DND-41 (cell line): ENCODE data around the gene RRP15.

Experiments used
- ATAC-seq: fragments of 200-7000 bp; cut with Tn5 transposase; 3 replicates; pipeline ENCODE4 v1.9.1; 2021; ENCODE audit warnings: low read depth; ENCODE audit not compliant: insufficient read depth
- DNase-seq: peaks from one replicate; pipeline ENCODE4 v3.0.0-alpha.2; 2020
- H2AFZ ChIP-seq: 2 replicates; pipeline ENCODE4 v1.6.0; 2012; ENCODE audit warnings: low read depth, low read length
- H3K27ac ChIP-seq: 2 replicates; pipeline ENCODE4 v1.5.1; 2012; ENCODE audit warnings: low read length, inconsistent platforms
- H3K27me3 ChIP-seq: fragments of 200-600 bp; sonication (generic); 2 replicates; pipeline ENCODE4 v1.6.0; 2012; ENCODE audit warnings: low read length, mild to moderate bottlenecking, inconsistent platforms; ENCODE audit not compliant: insufficient read depth, poor library complexity
- H3K36me3 ChIP-seq: 2 replicates; pipeline ENCODE4 v1.5.1; 2012; ENCODE audit warnings: low read length, inconsistent platforms; ENCODE audit not compliant: insufficient read depth
- H3K4me1 ChIP-seq: 2 replicates; pipeline ENCODE4 v1.5.1; 2012; ENCODE audit warnings: mild to moderate bottlenecking, low read length; ENCODE audit not compliant: insufficient read depth
- H3K4me2 ChIP-seq: 2 replicates; pipeline ENCODE4 v1.6.0; 2012; ENCODE audit warnings: mild to moderate bottlenecking, moderate library complexity, low read length, inconsistent platforms; ENCODE audit not compliant: insufficient read depth
- H3K4me3 ChIP-seq, 2 experiments: fragments of 200-600 bp in 1 of 2; shearing (Covaris generic) in 1 of 2; 2 replicates each; pipeline ENCODE4 v1.5.1; 2012 to 2016; ENCODE audit warnings: inconsistent platforms in 2 of 2, low read length in 2 of 2, mild to moderate bottlenecking in 2 of 2, low read depth in 1 of 2, moderate library complexity in 1 of 2
- H3K79me2 ChIP-seq: 2 replicates; pipeline ENCODE4 v1.6.0; 2012; ENCODE audit warnings: low read length, inconsistent platforms; ENCODE audit not compliant: insufficient read depth
- H3K9ac ChIP-seq: 2 replicates; pipeline ENCODE4 v1.6.0; 2012; ENCODE audit warnings: low read depth, mild to moderate bottlenecking, inconsistent platforms, low read length, moderate library complexity
- H3K9me3 ChIP-seq: 2 replicates; pipeline ENCODE4 v1.5.1; 2012; ENCODE audit warnings: low read length, moderate library complexity, mild to moderate bottlenecking, inconsistent platforms; ENCODE audit not compliant: insufficient read depth, severe bottlenecking
- H4K20me1 ChIP-seq: 2 replicates; pipeline ENCODE4 v1.6.0; 2012; ENCODE audit warnings: low read length; ENCODE audit not compliant: insufficient read depth
- EZH2 ChIP-seq: IDR thresholded peaks from 3 replicates; pipeline ENCODE4 v1.6.1; 2012; ENCODE audit warnings: borderline replicate concordance, low read depth, mild to moderate bottlenecking, moderate library complexity, low read length, inconsistent platforms; ENCODE audit not compliant: severe bottlenecking
- TF ChIP-seq, protein P1 (sequence below): IDR thresholded peaks from 2 replicates; pipeline ENCODE4 v1.5.1; 2012; ENCODE audit warnings: borderline replicate concordance, low read length, moderate library complexity, mild to moderate bottlenecking; ENCODE audit not compliant: poor library complexity, severe bottlenecking; ENCODE audit errors: extremely low read depth

The RRP15 gene

DNA sequence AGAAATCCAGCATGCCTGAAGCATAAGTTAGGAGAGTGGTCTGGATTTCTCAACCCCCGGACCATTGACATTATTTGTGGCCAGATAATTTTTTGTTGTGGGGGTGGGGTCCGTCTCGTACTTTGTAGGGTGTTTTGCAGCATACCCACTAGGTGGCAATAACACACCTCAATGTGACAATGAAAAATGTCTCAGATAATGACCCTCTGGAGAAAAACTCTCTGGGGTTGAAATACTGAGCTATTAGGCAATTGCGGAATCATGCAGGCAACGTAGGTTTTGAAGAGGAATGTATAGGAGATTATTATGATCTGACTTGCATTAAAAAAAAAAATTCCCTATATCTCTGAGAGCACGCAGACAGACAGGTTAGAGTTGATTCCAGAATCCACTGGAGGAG lies 25.3 kb upstream of the RRP15 start:
- Histone ChIP-seq H4K20me1 (no peaks in the 10 kb centered on the region), H3K79me2 (no peaks in the 10 kb centered on the region), H3K9me3 (no peaks in the 10 kb centered on the region), H3K4me3 (no peak overlapping the region), H3K36me3 (no peaks in the 10 kb centered on the region), H3K27me3 (no peaks in the 10 kb centered on the region), H2AFZ (no peak overlapping the region), H3K9ac (no peak overlapping the region), H3K4me1 (no peaks in the 10 kb centered on the region), H3K27ac (no peak overlapping the region), H3K4me2 (no peak overlapping the region)
- DNase-seq (no peak), ATAC-seq (peak; percentile 58; the same call in 1 of the 3 replicates)
- TF ChIP-seq, protein P1, sequence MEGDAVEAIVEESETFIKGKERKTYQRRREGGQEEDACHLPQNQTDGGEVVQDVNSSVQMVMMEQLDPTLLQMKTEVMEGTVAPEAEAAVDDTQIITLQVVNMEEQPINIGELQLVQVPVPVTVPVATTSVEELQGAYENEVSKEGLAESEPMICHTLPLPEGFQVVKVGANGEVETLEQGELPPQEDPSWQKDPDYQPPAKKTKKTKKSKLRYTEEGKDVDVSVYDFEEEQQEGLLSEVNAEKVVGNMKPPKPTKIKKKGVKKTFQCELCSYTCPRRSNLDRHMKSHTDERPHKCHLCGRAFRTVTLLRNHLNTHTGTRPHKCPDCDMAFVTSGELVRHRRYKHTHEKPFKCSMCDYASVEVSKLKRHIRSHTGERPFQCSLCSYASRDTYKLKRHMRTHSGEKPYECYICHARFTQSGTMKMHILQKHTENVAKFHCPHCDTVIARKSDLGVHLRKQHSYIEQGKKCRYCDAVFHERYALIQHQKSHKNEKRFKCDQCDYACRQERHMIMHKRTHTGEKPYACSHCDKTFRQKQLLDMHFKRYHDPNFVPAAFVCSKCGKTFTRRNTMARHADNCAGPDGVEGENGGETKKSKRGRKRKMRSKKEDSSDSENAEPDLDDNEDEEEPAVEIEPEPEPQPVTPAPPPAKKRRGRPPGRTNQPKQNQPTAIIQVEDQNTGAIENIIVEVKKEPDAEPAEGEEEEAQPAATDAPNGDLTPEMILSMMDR = peak; percentile 39
- TF ChIP-seq EZH2 = no peak

DNA sequence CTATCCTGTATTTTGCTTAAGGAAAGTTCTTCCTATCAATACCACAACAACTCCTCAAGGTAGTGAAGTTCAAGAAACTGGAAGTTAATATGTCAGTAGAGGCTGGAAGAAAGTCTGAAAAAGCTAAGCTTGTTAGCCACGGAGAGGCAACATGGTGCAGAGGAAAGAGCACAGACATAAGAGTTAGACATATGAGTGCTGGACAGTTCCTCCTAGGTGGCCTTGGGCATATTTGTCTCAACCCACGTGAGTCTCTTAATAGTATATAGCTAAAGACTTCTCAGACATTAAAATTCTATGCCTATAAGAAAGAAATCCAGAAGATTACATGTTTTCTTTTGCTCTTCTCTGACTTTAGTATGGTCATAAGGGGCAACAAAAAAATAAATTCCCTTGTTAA lies 22.8 kb upstream of the RRP15 start:
- Histone ChIP-seq H3K27ac (no peak overlapping the region), H4K20me1 (no peaks in the 10 kb centered on the region), H3K9me3 (no peaks in the 10 kb centered on the region), H3K27me3 (no peaks in the 10 kb centered on the region), H3K4me3 (no peak overlapping the region), H3K4me2 (no peak overlapping the region), H3K9ac (no peak overlapping the region), H3K4me1 (no peaks in the 10 kb centered on the region), H3K36me3 (no peaks in the 10 kb centered on the region), H3K79me2 (no peaks in the 10 kb centered on the region), H2AFZ (no peak overlapping the region)
- DNase-seq = no peak
- TF ChIP-seq, protein P1 = no peak
- no peak for TF ChIP-seq EZH2
- no peak for ATAC-seq

DNA sequence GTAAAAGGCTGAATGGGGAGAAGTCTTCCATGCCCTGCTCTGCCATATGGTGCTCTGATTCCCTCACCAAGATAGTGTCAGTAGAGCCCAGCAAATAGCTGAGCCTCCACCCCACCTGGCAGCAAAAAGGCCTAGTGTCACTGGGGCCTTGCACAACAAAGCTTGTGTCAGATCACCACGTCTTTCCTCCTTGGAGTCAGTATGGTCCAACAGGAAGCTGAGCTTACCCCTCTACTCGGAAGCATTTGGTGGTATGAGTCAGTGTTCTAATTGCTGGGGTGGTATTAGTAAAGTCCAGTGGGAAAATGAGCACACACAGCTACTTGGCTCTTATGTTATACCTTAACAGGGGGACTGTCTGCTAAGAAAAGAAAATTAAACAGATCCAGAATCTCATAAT lies 18.7 kb upstream of the RRP15 start:
- H3K27ac ChIP-seq = no peak overlapping the region
- no peak overlapping the region for H3K9ac ChIP-seq
- H3K4me3 ChIP-seq = no peak overlapping the region
- no peaks in the 10 kb centered on the region for H3K79me2 ChIP-seq
- no peaks in the 10 kb centered on the region for H4K20me1 ChIP-seq
- no peak overlapping the region for H2AFZ ChIP-seq
- ATAC-seq (no peak), DNase-seq (no peak)
- H3K27me3 ChIP-seq = no peaks in the 10 kb centered on the region
- H3K9me3 ChIP-seq = no peaks in the 10 kb centered on the region
- no peak overlapping the region for H3K4me2 ChIP-seq
- no peaks in the 10 kb centered on the region for H3K4me1 ChIP-seq
- no peaks in the 10 kb centered on the region for H3K36me3 ChIP-seq
- TF ChIP-seq, protein P1 = no peak

DNA sequence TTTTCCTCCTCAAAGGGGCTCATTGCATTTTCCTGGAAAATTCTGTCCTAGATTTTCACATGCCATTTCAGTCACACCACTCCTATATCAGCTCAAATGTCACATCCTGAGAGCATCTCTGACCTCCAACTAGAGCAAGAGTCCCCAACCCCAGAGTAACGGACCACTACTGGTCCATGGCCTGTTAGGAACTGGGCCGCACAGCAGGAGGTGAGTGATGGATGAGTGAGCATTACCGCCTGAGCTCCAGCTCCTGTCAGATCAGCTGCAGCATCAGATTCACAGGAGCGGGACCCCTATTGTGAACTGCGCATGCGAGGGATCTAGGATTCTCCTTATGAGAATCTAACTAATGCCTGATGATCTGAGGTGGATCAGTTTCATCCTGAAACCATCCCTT lies 12.7 kb upstream of the RRP15 start:
- no peak overlapping the region for H3K9ac ChIP-seq
- no peak for DNase-seq
- no peak overlapping the region for H3K4me3 ChIP-seq
- H3K27ac ChIP-seq = no peak overlapping the region
- no peaks in the 10 kb centered on the region for H3K9me3 ChIP-seq
- H3K36me3 ChIP-seq = no peaks in the 10 kb centered on the region
- no peaks in the 10 kb centered on the region for H4K20me1 ChIP-seq
- no peak for ATAC-seq
- H2AFZ ChIP-seq = no peak overlapping the region
- TF ChIP-seq EZH2 = no peak
- TF ChIP-seq, protein P1 = no peak
- no peaks in the 10 kb centered on the region for H3K27me3 ChIP-seq
- H3K79me2 ChIP-seq = no peaks in the 10 kb centered on the region
- no peaks in the 10 kb centered on the region for H3K4me1 ChIP-seq
- no peak overlapping the region for H3K4me2 ChIP-seq
